A549 (cell line): ENCODE results near the gene TUBD1. TPM values are rescaled to one million over a fixed set of nuclear protein-coding genes. Genes with fewer than 3 reads are reported as not detected.

Experiments used
- ATAC-seq, 2 experiments: fragments of 200-7000 bp in 1 of 2; fragments of >200 bp in 1 of 2; cut with Nextera tagmentation in 1 of 2; cut with Tn5 transposase in 1 of 2; 3 replicates each; pipeline versions ENCODE4 v1.8.0 to v1.9.1; 2018 to 2020; ENCODE audit warnings: mild to moderate bottlenecking in 1 of 2, moderate library complexity in 1 of 2
- CTCF ChIA-PET: fragments of 300-600 bp; sonication (Branson Sonifier 250); formaldehyde crosslinking; extraction: SDS; loops from one replicate; lab custom pipeline; 2021; ENCODE audit warnings: antibody characterized with exemption, inconsistent platforms; lab: Yijun Ruan, JAX
- POLR2A ChIA-PET: fragments of 350-600 bp; formaldehyde crosslinking; extraction: SDS; loops from one replicate; lab custom pipeline; 2021; ENCODE audit warnings: antibody characterized with exemption, inconsistent platforms; lab: Yijun Ruan, JAX
- DNase-seq, 2 experiments: peaks; one replicate each; pipeline versions ENCODE4 v3.0.0 to v3.0.0-alpha.2; 2011 to 2016; ENCODE audit warnings: low read depth in 1 of 2, low spot score in 1 of 2
- FAIRE-seq: peaks from 2 replicates; lab custom pipeline; 2011; peaks lifted over from hg19 to GRCh38; lab: Jason Lieb, UNC
- H3K27ac ChIP-seq, 2 experiments: fragments of >200 bp; sonication (Bioruptor Twin); formaldehyde crosslinking; 3 replicates each; pipeline ENCODE4 v1.5.1; 2016 to 2017
- H3K4me1 ChIP-seq: fragments of >200 bp; sonication (Bioruptor Twin); formaldehyde crosslinking; 3 replicates; pipeline ENCODE4 v1.6.1; 2016
- H3K4me2 ChIP-seq: fragments of >200 bp; sonication (Bioruptor Twin); formaldehyde crosslinking; 3 replicates; pipeline ENCODE4 v1.6.1; 2016
- H3K4me3 ChIP-seq: fragments of >200 bp; sonication (Bioruptor Twin); formaldehyde crosslinking; 3 replicates; pipeline ENCODE4 v1.5.1; 2016
- H3K9me3 ChIP-seq: fragments of >200 bp; sonication (Bioruptor Twin); formaldehyde crosslinking; 3 replicates; pipeline ENCODE4 v1.6.1; 2016
- BHLHE40 ChIP-seq: IDR thresholded peaks from 2 replicates; pipeline ENCODE4 v1.6.1; 2012; ENCODE audit warnings: low read depth, low read length, inconsistent platforms
- CBX2 ChIP-seq: fragments of 200-600 bp; sonication (generic); IDR thresholded peaks from 2 replicates; pipeline ENCODE4 v1.6.1; 2016; ENCODE audit warnings: low read depth, mild to moderate bottlenecking, borderline replicate concordance
- CBX8 ChIP-seq: fragments of 200-600 bp; sonication (generic); IDR thresholded peaks from 2 replicates; pipeline ENCODE4 v1.6.1; 2016
- CHD2 ChIP-seq: fragments of 150-350 bp; IDR thresholded peaks from 2 replicates; pipeline ENCODE4 v1.6.1; 2014; ENCODE audit warnings: low read length; ENCODE audit not compliant: partially characterized antibody
- EHF ChIP-seq: fragments of 250-450 bp; sonication (Bioruptor Pico); IDR thresholded peaks from 2 replicates; pipeline ENCODE4 v1.5.0; 2020; ENCODE audit warnings: mild to moderate bottlenecking
- EHMT2 ChIP-seq: fragments of 200-600 bp; sonication (generic); IDR thresholded peaks from 2 replicates; pipeline ENCODE4 v1.6.1; 2016; ENCODE audit warnings: antibody characterized with exemption, low read depth, mild to moderate bottlenecking, moderate library complexity
- EP300 ChIP-seq, 2 experiments: fragments of >200 bp; sonication (Bioruptor Twin); formaldehyde crosslinking; IDR thresholded peaks; 2 replicates in 1 of 2; 3 replicates in 1 of 2; pipeline ENCODE4 v1.6.1; 2016 to 2017
- FOSB ChIP-seq: fragments of 250-450 bp; sonication (Bioruptor Pico); IDR thresholded peaks from 2 replicates; pipeline ENCODE4 v1.5.0; 2020; ENCODE audit warnings: mild to moderate bottlenecking, moderate library complexity
- FOSL2 ChIP-seq, 2 experiments: fragments of 450-650 bp in 1 of 2; fragments of >200 bp in 1 of 2; sonication (Bioruptor Twin) in 1 of 2; formaldehyde crosslinking; IDR thresholded peaks; 2 replicates each; pipeline versions ENCODE4 v1.5.0 to v1.6.1; 2016 to 2020; ENCODE audit warnings: mild to moderate bottlenecking in 1 of 2, moderate library complexity in 1 of 2
- HEYL ChIP-seq: fragments of 250-450 bp; sonication (Bioruptor Pico); IDR thresholded peaks from 2 replicates; pipeline ENCODE4 v1.8.0; 2021; ENCODE audit warnings: mild to moderate bottlenecking, moderate library complexity
- HOXB13 ChIP-seq: fragments of 250-450 bp; sonication (Bioruptor Pico); IDR thresholded peaks from 2 replicates; pipeline ENCODE4 v1.5.0; 2020; ENCODE audit warnings: low read depth, mild to moderate bottlenecking, moderate library complexity
- KDM1A ChIP-seq: fragments of 200-600 bp; sonication (generic); IDR thresholded peaks from 2 replicates; pipeline ENCODE4 v1.6.1; 2016; ENCODE audit warnings: low read depth, mild to moderate bottlenecking
- MAZ ChIP-seq: fragments of 150-350 bp; IDR thresholded peaks from 2 replicates; pipeline ENCODE4 v1.6.1; 2014; ENCODE audit warnings: antibody characterized with exemption, low read depth, low read length, borderline replicate concordance
- MYC ChIP-seq: IDR thresholded peaks from 2 replicates; pipeline ENCODE4 v1.6.1; 2012; ENCODE audit warnings: mild to moderate bottlenecking, inconsistent platforms, low read length, improper control_type of control experiment, borderline replicate concordance
- POLR2A ChIP-seq: IDR thresholded peaks from 2 replicates; pipeline ENCODE4 v1.6.1; 2012; ENCODE audit warnings: mild to moderate bottlenecking, low read length
- POLR2AphosphoS2 ChIP-seq: conservative IDR thresholded peaks from 2 replicates; pipeline ENCODE4 v1.6.1; 2012; ENCODE audit warnings: low read length, improper control_type of control experiment, inconsistent platforms
- RAD21 ChIP-seq, 2 experiments: fragments of >200 bp in 1 of 2; sonication (Bioruptor Twin) in 1 of 2; formaldehyde crosslinking in 1 of 2; IDR thresholded peaks in 1 of 2; conservative IDR thresholded peaks in 1 of 2; 2 replicates in 1 of 2; 3 replicates in 1 of 2; pipeline ENCODE4 v1.6.1; 2012 to 2018; ENCODE audit warnings: inconsistent platforms in 1 of 2
- RARB ChIP-seq: fragments of 250-450 bp; sonication (Bioruptor Pico); IDR thresholded peaks from 2 replicates; pipeline ENCODE4 v1.8.0; 2021; ENCODE audit warnings: mild to moderate bottlenecking, moderate library complexity
- RCOR1 ChIP-seq: fragments of 150-350 bp; IDR thresholded peaks from 2 replicates; pipeline ENCODE4 v1.6.1; 2014; ENCODE audit warnings: antibody characterized with exemption, low read length, low read depth
- RFX5 ChIP-seq: fragments of 450-650 bp; IDR thresholded peaks from 2 replicates; pipeline ENCODE4 v1.7.1; 2014; ENCODE audit warnings: antibody characterized with exemption, mild to moderate bottlenecking, moderate library complexity
- TFCP2L1 ChIP-seq: fragments of 250-450 bp; sonication (Bioruptor Pico); IDR thresholded peaks from 2 replicates; pipeline ENCODE4 v1.5.0; 2021; ENCODE audit warnings: mild to moderate bottlenecking
- ZC3H11A ChIP-seq: fragments of 450-650 bp; IDR thresholded peaks from 2 replicates; pipeline ENCODE4 v1.6.1; 2014; ENCODE audit warnings: antibody characterized with exemption, mild to moderate bottlenecking
- WGBS: methylation state at CpG from one replicate; pipeline ENCODE4 v1.1.6; 2017; ENCODE audit errors: missing lambda C conversion rate; 5-methylcytosine and 5-hydroxymethylcytosine counted together
- polyA plus RNA-seq, 4 experiments: library from polyadenylated mRNA; depleted of rRNA in 3 of 4; stranded (reverse); fragments of >200 nt; fragmentation: RNase III in 1 of 4; extraction: RNeasy Plus Mini Kit Qiagen cat#74134 plus additional on column Dnase treatment in 1 of 4; gene quantifications; 2 replicates in 3 of 4; 3 replicates in 1 of 4; pipeline ENCODE4 v1.2.3, GENCODE V29; 2011 to 2017
- TF ChIP-seq, protein P1 (sequence below): fragments of 450-650 bp; IDR thresholded peaks from 2 replicates; pipeline ENCODE4 v1.6.1; 2014; ENCODE audit warnings: antibody characterized with exemption
- TF ChIP-seq, protein P2 (sequence below): fragments of 200-600 bp; sonication (generic); IDR thresholded peaks from 2 replicates; pipeline ENCODE4 v1.6.1; 2016; ENCODE audit warnings: antibody characterized with exemption, mild to moderate bottlenecking, moderate library complexity
- TF ChIP-seq, protein P3 (sequence below): fragments of >200 bp; sonication (Bioruptor Twin); formaldehyde crosslinking; IDR thresholded peaks from 3 replicates; pipeline ENCODE4 v1.6.1; 2016
- TF ChIP-seq, protein P4 (sequence below): fragments of 250-450 bp; sonication (Bioruptor Pico); IDR thresholded peaks from 2 replicates; pipeline ENCODE4 v1.5.0; 2020; ENCODE audit warnings: low read depth, mild to moderate bottlenecking, moderate library complexity
- TF ChIP-seq, protein P5 (sequence below): fragments of 250-450 bp; sonication (Bioruptor Pico); IDR thresholded peaks from 2 replicates; pipeline ENCODE4 v1.5.0; 2021; ENCODE audit warnings: mild to moderate bottlenecking, moderate library complexity, borderline replicate concordance
- TF ChIP-seq, protein P6 (sequence below): IDR thresholded peaks from 2 replicates; pipeline ENCODE4 v1.6.1; 2012

TUBD1 gene
- polyA plus RNA-seq, 2 of the 4 experiments (the other 2 are of a cell fraction) = 15.9 to 24.4 TPM

DNA sequence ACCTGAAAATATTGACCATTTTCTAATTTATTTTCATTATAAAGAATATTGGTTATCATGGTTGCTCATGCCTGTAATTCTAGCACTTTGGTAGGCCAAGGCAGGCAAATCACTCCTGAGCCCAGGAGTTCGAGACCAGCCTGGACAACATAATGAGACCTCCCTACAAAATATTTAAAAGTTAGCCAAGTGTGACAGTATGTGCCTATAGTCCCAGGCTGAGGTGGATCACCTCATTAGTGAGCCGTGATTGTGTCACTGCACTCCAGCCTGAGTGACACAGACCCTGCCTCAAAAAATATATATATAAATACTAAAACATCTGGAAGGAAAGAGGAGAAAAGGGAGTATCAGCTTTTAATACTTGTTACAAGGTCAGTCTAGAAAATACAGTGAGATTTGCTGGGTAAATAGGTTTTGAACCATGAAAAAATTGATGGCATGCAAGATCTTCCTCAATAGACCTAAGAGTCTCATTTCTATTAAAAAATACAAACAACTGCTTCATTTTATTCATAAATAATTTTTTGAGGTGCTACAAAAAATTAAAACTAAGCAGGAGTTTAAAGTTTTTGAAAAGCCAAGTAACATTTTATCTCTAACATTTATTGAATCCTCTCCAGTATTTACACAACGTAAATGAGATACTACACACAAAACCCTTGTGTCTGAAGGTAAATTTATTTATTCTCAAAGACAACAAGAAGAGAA lies 47.7 kb downstream of the TUBD1 start:
- Histone ChIP-seq H3K27ac (peak overlapping the region; percentile 91 to 96), H3K4me1 (peaks cover 56% of the 10 kb centered on the region), H3K4me3 (no peak overlapping the region), H3K9me3 (no peaks in the 10 kb centered on the region), H3K4me2 (peak overlapping the region; percentile 77)
- DNase-seq (peak in 1 of 2 experiments; percentile 89), ATAC-seq (peak in 1 of 2 experiments; percentile 7; a peak in 3 of 6 replicates), FAIRE-seq (no peak)
- ChIA-PET CTCF (interaction anchor here (1.4 to 12.7 kb wide), 3 partner anchors 59 to 95 kb away, joined by 3 to 244 read pairs (median 4); no protein-coding TSS in a partner anchor), POLR2A (interaction anchor here (1.8 to 13.6 kb wide), 9 partner anchors 7 to 138 kb away, joined by 7 to 610 read pairs (median 27); partner anchors contain the start of genes PTRH2, RPS6KB1, TUBD1 and VMP1)
- whole genome bisulfite sequencing = 2% methylated on average over 3 of the region's 3 CpGs
- TF ChIP-seq RCOR1 (no peak), POLR2A (peak; percentile 55), FOSB (CRISPR knock-in tag) (peak; percentile 99), KDM1A (no peak), ZC3H11A (no peak), RAD21 (conservative IDR thresholded peaks at IDR 0.05 in 1 of 2, IDR thresholded peaks at IDR 0.05 in 1 of 2) (no peak), CHD2 (no peak), TFCP2L1 (CRISPR knock-in tag) (peak; percentile 99), FOSL2 (IDR thresholded peaks at IDR 0.05) (no peak), FOSL2 (CRISPR knock-in tag; IDR thresholded peaks at IDR 0.05) (peak; percentile 25; the same call in 1 of the 2 replicates), MYC (no peak; the same call in 1 of the 2 replicates), HOXB13 (CRISPR knock-in tag) (peak; percentile 80; the same call in 1 of the 2 replicates), HEYL (no peak), MAZ (no peak), RARB (CRISPR knock-in tag) (peak; percentile 99), RFX5 (no peak), EP300 (IDR thresholded peaks at IDR 0.05) (no peak), EHMT2 (no peak), POLR2AphosphoS2 (peak; percentile 99), BHLHE40 (no peak), EHF (CRISPR knock-in tag) (peak; percentile 97), CBX2 (no peak), CBX8 (no peak)
- TF ChIP-seq, protein P1, sequence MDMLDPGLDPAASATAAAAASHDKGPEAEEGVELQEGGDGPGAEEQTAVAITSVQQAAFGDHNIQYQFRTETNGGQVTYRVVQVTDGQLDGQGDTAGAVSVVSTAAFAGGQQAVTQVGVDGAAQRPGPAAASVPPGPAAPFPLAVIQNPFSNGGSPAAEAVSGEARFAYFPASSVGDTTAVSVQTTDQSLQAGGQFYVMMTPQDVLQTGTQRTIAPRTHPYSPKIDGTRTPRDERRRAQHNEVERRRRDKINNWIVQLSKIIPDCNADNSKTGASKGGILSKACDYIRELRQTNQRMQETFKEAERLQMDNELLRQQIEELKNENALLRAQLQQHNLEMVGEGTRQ = no peak
- TF ChIP-seq, protein P2, sequence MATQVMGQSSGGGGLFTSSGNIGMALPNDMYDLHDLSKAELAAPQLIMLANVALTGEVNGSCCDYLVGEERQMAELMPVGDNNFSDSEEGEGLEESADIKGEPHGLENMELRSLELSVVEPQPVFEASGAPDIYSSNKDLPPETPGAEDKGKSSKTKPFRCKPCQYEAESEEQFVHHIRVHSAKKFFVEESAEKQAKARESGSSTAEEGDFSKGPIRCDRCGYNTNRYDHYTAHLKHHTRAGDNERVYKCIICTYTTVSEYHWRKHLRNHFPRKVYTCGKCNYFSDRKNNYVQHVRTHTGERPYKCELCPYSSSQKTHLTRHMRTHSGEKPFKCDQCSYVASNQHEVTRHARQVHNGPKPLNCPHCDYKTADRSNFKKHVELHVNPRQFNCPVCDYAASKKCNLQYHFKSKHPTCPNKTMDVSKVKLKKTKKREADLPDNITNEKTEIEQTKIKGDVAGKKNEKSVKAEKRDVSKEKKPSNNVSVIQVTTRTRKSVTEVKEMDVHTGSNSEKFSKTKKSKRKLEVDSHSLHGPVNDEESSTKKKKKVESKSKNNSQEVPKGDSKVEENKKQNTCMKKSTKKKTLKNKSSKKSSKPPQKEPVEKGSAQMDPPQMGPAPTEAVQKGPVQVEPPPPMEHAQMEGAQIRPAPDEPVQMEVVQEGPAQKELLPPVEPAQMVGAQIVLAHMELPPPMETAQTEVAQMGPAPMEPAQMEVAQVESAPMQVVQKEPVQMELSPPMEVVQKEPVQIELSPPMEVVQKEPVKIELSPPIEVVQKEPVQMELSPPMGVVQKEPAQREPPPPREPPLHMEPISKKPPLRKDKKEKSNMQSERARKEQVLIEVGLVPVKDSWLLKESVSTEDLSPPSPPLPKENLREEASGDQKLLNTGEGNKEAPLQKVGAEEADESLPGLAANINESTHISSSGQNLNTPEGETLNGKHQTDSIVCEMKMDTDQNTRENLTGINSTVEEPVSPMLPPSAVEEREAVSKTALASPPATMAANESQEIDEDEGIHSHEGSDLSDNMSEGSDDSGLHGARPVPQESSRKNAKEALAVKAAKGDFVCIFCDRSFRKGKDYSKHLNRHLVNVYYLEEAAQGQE = no peak; the same call in none of the 2 replicates
- TF ChIP-seq, protein P3, sequence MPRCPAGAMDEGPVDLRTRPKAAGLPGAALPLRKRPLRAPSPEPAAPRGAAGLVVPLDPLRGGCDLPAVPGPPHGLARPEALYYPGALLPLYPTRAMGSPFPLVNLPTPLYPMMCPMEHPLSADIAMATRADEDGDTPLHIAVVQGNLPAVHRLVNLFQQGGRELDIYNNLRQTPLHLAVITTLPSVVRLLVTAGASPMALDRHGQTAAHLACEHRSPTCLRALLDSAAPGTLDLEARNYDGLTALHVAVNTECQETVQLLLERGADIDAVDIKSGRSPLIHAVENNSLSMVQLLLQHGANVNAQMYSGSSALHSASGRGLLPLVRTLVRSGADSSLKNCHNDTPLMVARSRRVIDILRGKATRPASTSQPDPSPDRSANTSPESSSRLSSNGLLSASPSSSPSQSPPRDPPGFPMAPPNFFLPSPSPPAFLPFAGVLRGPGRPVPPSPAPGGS = no peak
- TF ChIP-seq, protein P4, sequence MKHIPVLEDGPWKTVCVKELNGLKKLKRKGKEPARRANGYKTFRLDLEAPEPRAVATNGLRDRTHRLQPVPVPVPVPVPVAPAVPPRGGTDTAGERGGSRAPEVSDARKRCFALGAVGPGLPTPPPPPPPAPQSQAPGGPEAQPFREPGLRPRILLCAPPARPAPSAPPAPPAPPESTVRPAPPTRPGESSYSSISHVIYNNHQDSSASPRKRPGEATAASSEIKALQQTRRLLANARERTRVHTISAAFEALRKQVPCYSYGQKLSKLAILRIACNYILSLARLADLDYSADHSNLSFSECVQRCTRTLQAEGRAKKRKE (CRISPR knock-in tag) = peak; percentile 93
- TF ChIP-seq, protein P5, sequence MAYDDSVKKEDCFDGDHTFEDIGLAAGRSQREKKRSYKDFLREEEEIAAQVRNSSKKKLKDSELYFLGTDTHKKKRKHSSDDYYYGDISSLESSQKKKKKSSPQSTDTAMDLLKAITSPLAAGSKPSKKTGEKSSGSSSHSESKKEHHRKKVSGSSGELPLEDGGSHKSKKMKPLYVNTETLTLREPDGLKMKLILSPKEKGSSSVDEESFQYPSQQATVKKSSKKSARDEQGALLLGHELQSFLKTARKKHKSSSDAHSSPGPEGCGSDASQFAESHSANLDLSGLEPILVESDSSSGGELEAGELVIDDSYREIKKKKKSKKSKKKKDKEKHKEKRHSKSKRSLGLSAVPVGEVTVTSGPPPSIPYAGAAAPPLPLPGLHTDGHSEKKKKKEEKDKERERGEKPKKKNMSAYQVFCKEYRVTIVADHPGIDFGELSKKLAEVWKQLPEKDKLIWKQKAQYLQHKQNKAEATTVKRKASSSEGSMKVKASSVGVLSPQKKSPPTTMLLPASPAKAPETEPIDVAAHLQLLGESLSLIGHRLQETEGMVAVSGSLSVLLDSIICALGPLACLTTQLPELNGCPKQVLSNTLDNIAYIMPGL = peak; percentile 98
- TF ChIP-seq, protein P6, sequence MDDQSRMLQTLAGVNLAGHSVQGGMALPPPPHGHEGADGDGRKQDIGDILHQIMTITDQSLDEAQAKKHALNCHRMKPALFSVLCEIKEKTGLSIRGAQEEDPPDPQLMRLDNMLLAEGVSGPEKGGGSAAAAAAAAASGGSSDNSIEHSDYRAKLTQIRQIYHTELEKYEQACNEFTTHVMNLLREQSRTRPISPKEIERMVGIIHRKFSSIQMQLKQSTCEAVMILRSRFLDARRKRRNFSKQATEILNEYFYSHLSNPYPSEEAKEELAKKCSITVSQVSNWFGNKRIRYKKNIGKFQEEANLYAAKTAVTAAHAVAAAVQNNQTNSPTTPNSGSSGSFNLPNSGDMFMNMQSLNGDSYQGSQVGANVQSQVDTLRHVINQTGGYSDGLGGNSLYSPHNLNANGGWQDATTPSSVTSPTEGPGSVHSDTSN = peak; percentile 84; the same call in 1 of the 2 replicates
